BJ (cell line): Measurements from ENCODE around the gene CUBN. TPM values are rescaled to one million over a fixed set of nuclear protein-coding genes. Genes with fewer than 3 reads are reported as not detected.

Experiments
- CTCF ChIA-PET: fragments of 350-600 bp; formaldehyde crosslinking; extraction: SDS; loops from one replicate; lab custom pipeline; 2021; ENCODE audit warnings: antibody characterized with exemption, inconsistent platforms; lab: Yijun Ruan, JAX
- POLR2A ChIA-PET: fragments of 300-600 bp; sonication (Branson Sonifier 250); formaldehyde crosslinking; extraction: SDS; loops from one replicate; lab custom pipeline; 2021; ENCODE audit warnings: antibody characterized with exemption; lab: Charles Lee
- DNase-seq: peaks from one replicate; pipeline ENCODE4 v3.0.0-alpha.2; 2011; ENCODE audit warnings: low read depth
- H3K27me3 ChIP-seq: 2 replicates; pipeline ENCODE4 v1.6.0; 2011; ENCODE audit warnings: low read length; ENCODE audit not compliant: control insufficient read depth, insufficient read depth
- H3K36me3 ChIP-seq: 2 replicates; pipeline ENCODE4 v1.5.1; 2011; ENCODE audit warnings: low read length; ENCODE audit not compliant: control insufficient read depth, insufficient read depth
- H3K4me3 ChIP-seq: 2 replicates; pipeline ENCODE4 v1.5.1; 2011; ENCODE audit warnings: low read depth, mild to moderate bottlenecking, control low read depth, low read length
- CTCF ChIP-seq: IDR thresholded peaks from 2 replicates; pipeline ENCODE4 v1.5.1; 2011; ENCODE audit warnings: low read depth, mild to moderate bottlenecking, control low read depth, inconsistent platforms, low read length, moderate library complexity; ENCODE audit not compliant: insufficient read depth
- polyA plus RNA-seq: library from polyadenylated mRNA; depleted of rRNA; stranded (reverse); fragments of >200 nt; gene quantifications from 2 replicates; pipeline ENCODE4 v1.2.3, GENCODE V29; 2011

The CUBN gene
- polyA plus RNA-seq, 1 experiment = 0.39 TPM

GRCh38 chr10:16857419-16857818 is 272.2 kb downstream of the CUBN start:
- CTCF ChIA-PET = interaction anchor here (0.6 to 2.0 kb wide), 5 partner anchors 10 to 399 kb away, joined by 3 to 6 read pairs (median 3); partner anchors contain the start of gene VIM

GRCh38 chr10:16856567-16856966 is 273.0 kb downstream of the CUBN start:
- TF ChIP-seq CTCF = no peak
- no peaks in the 10 kb centered on the region for H3K27me3 ChIP-seq
- no peak overlapping the region for H3K4me3 ChIP-seq
- no peaks in the 10 kb centered on the region for H3K36me3 ChIP-seq
- ChIA-PET CTCF (interaction anchor here (1.0 to 1.7 kb wide), 5 partner anchors 9 to 35 kb away, joined by 3 to 4 read pairs (median 3); no protein-coding TSS in a partner anchor), POLR2A (interaction anchor here (0.6 kb wide), 1 partner anchor 220 kb away, joined by 3 read pairs; no protein-coding TSS in a partner anchor)
- no peak for DNase-seq

More at GRCh38 chr10:16857419-16857818, 272.2 kb downstream of the CUBN start:
- no peaks in the 10 kb centered on the region for H3K36me3 ChIP-seq
- H3K27me3 ChIP-seq = no peaks in the 10 kb centered on the region
- no peak for DNase-seq
- H3K4me3 ChIP-seq = no peak overlapping the region
- TF ChIP-seq CTCF = no peak
- POLR2A ChIA-PET = interaction anchor here (0.6 kb wide), 1 partner anchor 219 kb away, joined by 3 read pairs; no protein-coding TSS in a partner anchor

- Histone ChIP-seq H3K36me3 (no peaks in the 10 kb centered on the region), H3K4me3 (no peak overlapping the region), H3K27me3 (no peaks in the 10 kb centered on the region)
- TF ChIP-seq CTCF = no peak
- CTCF ChIA-PET = interaction anchor here (1.0 to 1.7 kb wide), 5 partner anchors 9 to 35 kb away, joined by 3 to 4 read pairs (median 3); no protein-coding TSS in a partner anchor
- no peak for DNase-seq
- POLR2A ChIA-PET = interaction anchor here (0.5 kb wide), 1 partner anchor 382 kb away, joined by 3 read pairs; no protein-coding TSS in a partner anchor
Measured at GRCh38 chr10:16856092-16856491, 273.5 kb downstream of the CUBN start.

GRCh38 chr10:16854623-16855022 is 275.0 kb downstream of the CUBN start:
- no peak overlapping the region for H3K4me3 ChIP-seq
- ChIA-PET POLR2A (no interaction called here), CTCF (interaction anchor here (1.0 to 2.8 kb wide), 4 partner anchors 89 to 406 kb away, joined by 3 to 6 read pairs (median 3); no protein-coding TSS in a partner anchor)
- no peaks in the 10 kb centered on the region for H3K27me3 ChIP-seq
- no peak for DNase-seq
- TF ChIP-seq CTCF = no peak
- H3K36me3 ChIP-seq = no peaks in the 10 kb centered on the region

GRCh38 chr10:16853809-16854208 is 275.8 kb downstream of the CUBN start:
- H3K36me3 ChIP-seq = no peaks in the 10 kb centered on the region
- CTCF ChIA-PET = interaction anchor here (0.7 to 2.8 kb wide), 14 partner anchors 9 to 414 kb away, joined by 3 to 9 read pairs (median 4); no protein-coding TSS in a partner anchor
- POLR2A ChIA-PET = interaction anchor here (0.6 kb wide), 1 partner anchor 37 kb away, joined by 3 read pairs; no protein-coding TSS in a partner anchor
- no peak overlapping the region for H3K4me3 ChIP-seq
- no peaks in the 10 kb centered on the region for H3K27me3 ChIP-seq
- DNase-seq = no peak
- no peak for TF ChIP-seq CTCF
